Measurements from ENCODE around the gene CNKSR1. TPM values are rescaled to one million over a fixed set of nuclear protein-coding genes. Genes with fewer than 3 reads are reported as not detected.

CNKSR1 gene
- total and polyA plus RNA-seq, 5 experiments from 2014 or later: 0.68 to 3.6 (median 2.4) TPM; not detected in 2

GRCh38 chr1:26195805-26196204 lies 18.5 kb downstream of the CNKSR1 start:
- Mint-ChIP-seq H3K36me3 (no peaks in the 10 kb centered on the region), H3K9me3 (no peaks in the 10 kb centered on the region), H3K4me3 (no peak overlapping the region), H3K4me1 (peaks cover 6 to 18% (median 10%) of the 10 kb centered on the region in 4 donors), H3K27ac (no peak overlapping the region), H3K27me3 (peaks cover 0 to 1% (median 0%) of the 10 kb centered on the region in 5 donors)
- DNase-seq (no peak), ATAC-seq (no peak)
- POLR2A ChIA-PET: interaction anchor here (0.7 kb wide), 1 partner anchor 102 kb away, joined by 5 read pairs; no protein-coding TSS in a partner anchor

DNA sequence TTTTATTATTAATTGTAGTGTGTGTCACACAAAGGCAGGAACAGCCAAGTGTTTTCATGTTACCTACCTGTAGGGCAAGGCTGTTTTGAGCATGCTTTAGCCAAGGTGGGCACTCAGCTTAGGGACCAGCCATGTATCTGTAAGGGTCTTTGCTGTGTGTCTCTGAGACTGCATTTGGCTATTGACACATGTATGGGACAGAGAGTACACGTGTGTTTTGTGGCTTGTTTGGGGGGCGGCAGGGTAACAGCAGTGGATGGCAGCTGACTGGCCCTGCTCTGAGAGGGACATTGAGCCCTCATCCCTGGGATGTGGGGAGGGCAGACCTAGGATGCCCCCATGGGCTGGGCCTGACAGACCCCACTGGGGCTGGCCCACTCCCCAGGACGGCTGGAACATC lies 20.0 kb downstream of the CNKSR1 start:
- Mint-ChIP-seq H3K4me1 (peaks cover 0 to 22% (median 16%) of the 10 kb centered on the region in 4 donors), H3K4me3 (no peak overlapping the region), H3K27ac (peak overlapping the region in 1 of 10 donors; percentile 50), H3K27me3 (peaks cover 0 to 1% (median 0%) of the 10 kb centered on the region in 5 donors), H3K9me3 (no peaks in the 10 kb centered on the region), H3K36me3 (no peaks in the 10 kb centered on the region)
- ATAC-seq (no peak), DNase-seq (no peak)
- POLR2A ChIA-PET: interaction anchor here (0.6 to 0.8 kb wide), 3 partner anchors 18 to 653 kb away, joined by 3 to 5 read pairs (median 4); no protein-coding TSS in a partner anchor

DNA sequence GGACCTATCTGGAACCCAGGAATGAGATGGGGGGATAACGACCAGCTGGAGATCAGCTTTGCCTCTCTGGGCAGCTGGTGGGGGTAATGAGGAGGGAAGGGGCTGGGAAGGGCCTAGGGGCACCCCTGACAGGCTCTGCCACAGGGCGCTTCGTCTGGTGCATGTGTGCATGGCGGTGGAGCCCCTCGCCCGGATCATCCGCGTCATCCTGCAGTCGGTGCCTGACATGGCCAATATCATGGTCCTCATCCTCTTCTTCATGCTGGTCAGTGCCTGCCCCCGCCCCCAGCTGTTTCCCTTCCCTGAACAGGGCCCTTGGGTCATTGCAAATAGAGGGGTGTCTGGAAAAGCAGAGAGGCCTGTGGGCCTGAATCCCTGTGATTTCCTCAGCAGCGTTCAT lies 20.5 kb downstream of the CNKSR1 start:
- Mint-ChIP-seq H3K4me3 (peak overlapping the region in 1 of 10 donors; percentile 12), H3K27ac (no peak overlapping the region)

DNA sequence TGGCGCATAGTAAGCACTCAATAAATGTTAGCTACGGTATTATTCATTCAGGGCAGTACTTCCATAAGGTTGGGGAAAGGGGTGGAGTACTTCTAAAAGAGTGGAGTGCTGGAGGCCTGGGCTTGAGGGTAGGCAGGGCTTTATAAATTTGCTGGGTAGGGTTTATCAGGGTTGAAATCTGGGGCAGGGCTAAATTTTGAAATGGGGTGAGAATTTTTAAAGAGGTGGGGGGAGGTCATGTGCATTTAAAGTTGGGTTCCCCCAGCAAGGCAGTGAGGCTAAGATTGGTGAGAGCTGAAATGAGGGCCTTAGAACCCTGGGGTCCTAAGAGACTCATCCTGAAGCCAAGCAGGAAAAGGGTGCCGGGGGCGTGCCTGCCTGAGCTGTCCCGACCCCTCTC lies 23.1 kb downstream of the CNKSR1 start:
- Mint-ChIP-seq H3K4me1 (peaks cover 3 to 30% (median 25%) of the 10 kb centered on the region in 4 donors), H3K9me3 (no peaks in the 10 kb centered on the region), H3K27ac (peak overlapping the region in 4 of 10 donors; percentile 84 to 96 (median 84)), H3K27me3 (peaks cover 0 to 2% (median 0%) of the 10 kb centered on the region in 5 donors), H3K36me3 (no peaks in the 10 kb centered on the region), H3K4me3 (peak overlapping the region in 2 of 10 donors; percentile 1 to 28)
- DNase-seq (no peak), ATAC-seq (no peak)
- POLR2A ChIA-PET: interaction anchor here (0.9 kb wide), 1 partner anchor 17 kb away, joined by 3 read pairs; no protein-coding TSS in a partner anchor

More for the DNA sequence above, 20.5 kb downstream of the CNKSR1 start:
- POLR2A ChIA-PET: no interaction called here
- Mint-ChIP-seq H3K9me3 (no peaks in the 10 kb centered on the region), H3K27me3 (peaks cover 0 to 1% (median 0%) of the 10 kb centered on the region in 5 donors), H3K36me3 (no peaks in the 10 kb centered on the region), H3K4me1 (peaks cover 3 to 27% (median 21%) of the 10 kb centered on the region in 4 donors)
- DNase-seq: no peak
- ATAC-seq: no peak

DNA sequence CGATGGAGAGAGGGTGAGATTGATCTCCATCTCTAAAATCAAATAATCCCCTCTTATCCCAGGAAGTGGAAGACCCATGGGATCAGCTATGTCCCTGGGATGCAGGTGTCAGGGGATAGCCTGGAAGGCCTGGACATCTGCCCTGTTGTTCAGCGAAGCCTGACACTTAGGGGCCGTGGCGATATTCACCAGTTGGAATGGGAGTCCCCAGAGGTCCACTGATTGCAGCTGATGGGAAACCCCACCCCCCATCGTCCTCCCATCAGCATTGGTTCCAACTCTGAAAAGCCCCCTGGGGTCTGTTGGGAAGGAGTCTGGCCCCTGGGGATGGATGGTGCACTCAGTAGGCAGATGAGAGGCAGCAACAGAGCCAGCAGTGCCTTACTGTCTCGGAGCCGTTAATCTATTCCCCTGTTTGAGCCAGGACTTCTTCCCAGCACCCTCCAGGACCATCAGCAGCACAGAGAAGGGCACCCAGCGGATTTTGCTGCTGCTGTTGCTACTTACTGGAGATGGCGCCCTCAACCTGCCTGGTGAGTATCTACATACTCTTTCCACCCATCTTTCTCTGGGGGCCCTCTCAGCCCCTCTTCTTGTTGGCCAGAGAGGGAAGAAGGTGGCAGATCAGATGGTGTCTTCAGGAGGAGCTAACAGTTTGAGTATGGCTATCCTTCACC lies 26.5 kb downstream of the CNKSR1 start:
- Mint-ChIP-seq H3K36me3 (no peaks in the 10 kb centered on the region), H3K27me3 (peaks cover 0 to 2% (median 0%) of the 10 kb centered on the region in 5 donors), H3K4me3 (no peak overlapping the region), H3K27ac (peak overlapping the region in 2 of 10 donors; percentile 84), H3K4me1 (peaks cover 3 to 30% (median 25%) of the 10 kb centered on the region in 4 donors), H3K9me3 (no peaks in the 10 kb centered on the region)
- POLR2A ChIA-PET: interaction anchor here (1.2 to 1.4 kb wide), 2 partner anchors 30 to 34 kb away, joined by 3 read pairs; partner anchors contain the start of genes CEP85 and ZNF593
- ATAC-seq (no peak), DNase-seq (no peak)

GRCh38 chr1:26210147-26210870 lies 33.0 kb downstream of the CNKSR1 start:
- Mint-ChIP-seq H3K36me3 (no peaks in the 10 kb centered on the region), H3K27ac (no peak overlapping the region), H3K27me3 (no peaks in the 10 kb centered on the region), H3K4me1 (no peaks in the 10 kb centered on the region), H3K4me3 (no peak overlapping the region), H3K9me3 (no peaks in the 10 kb centered on the region)
- no peak for ATAC-seq
- no peak for DNase-seq
- POLR2A ChIA-PET: no interaction called here

GRCh38 chr1:26212726-26213125 lies 35.4 kb downstream of the CNKSR1 start:
- Mint-ChIP-seq H3K27me3 (no peaks in the 10 kb centered on the region), H3K9me3 (no peaks in the 10 kb centered on the region), H3K27ac (no peak overlapping the region), H3K4me1 (no peaks in the 10 kb centered on the region), H3K4me3 (no peak overlapping the region), H3K36me3 (no peaks in the 10 kb centered on the region)
- POLR2A ChIA-PET: interaction anchor here (0.6 to 0.8 kb wide), 2 partner anchors 20 to 21 kb away, joined by 3 to 5 read pairs; no protein-coding TSS in a partner anchor
- no peak for DNase-seq
- ATAC-seq: no peak

GRCh38 chr1:26213335-26213905 lies 36.1 kb downstream of the CNKSR1 start:
- Mint-ChIP-seq H3K27ac (no peak overlapping the region), H3K27me3 (no peaks in the 10 kb centered on the region), H3K4me3 (no peak overlapping the region), H3K36me3 (no peaks in the 10 kb centered on the region), H3K9me3 (no peaks in the 10 kb centered on the region), H3K4me1 (no peaks in the 10 kb centered on the region)
- POLR2A ChIA-PET: interaction anchor here (0.6 to 0.8 kb wide), 4 partner anchors 19 to 782 kb away, joined by 3 to 5 read pairs (median 3); no protein-coding TSS in a partner anchor
- ATAC-seq (no peak), DNase-seq (no peak)

DNA sequence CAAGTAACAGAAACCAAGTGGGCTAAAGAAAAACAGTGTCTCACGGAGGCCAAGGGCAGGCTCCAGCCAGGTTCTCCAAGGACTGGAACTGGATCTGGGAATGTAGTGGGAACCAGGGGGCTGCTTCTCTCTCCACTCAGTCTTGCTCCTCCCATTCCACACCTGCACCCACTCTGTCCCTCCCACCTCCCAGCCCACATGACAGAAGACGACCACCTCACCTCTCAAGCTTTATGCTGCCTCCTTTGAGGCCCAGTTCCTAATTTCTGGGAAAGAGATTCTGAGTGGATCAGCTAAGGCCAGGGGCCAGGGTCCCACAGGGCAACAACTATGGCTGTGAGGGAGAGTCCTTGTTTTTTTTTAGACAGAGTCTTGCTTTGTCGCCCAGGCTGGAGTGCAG lies 38.0 kb downstream of the CNKSR1 start:
- POLR2A ChIA-PET: no interaction called here
- no peak overlapping the region for H3K27ac Mint-ChIP-seq

DNA sequence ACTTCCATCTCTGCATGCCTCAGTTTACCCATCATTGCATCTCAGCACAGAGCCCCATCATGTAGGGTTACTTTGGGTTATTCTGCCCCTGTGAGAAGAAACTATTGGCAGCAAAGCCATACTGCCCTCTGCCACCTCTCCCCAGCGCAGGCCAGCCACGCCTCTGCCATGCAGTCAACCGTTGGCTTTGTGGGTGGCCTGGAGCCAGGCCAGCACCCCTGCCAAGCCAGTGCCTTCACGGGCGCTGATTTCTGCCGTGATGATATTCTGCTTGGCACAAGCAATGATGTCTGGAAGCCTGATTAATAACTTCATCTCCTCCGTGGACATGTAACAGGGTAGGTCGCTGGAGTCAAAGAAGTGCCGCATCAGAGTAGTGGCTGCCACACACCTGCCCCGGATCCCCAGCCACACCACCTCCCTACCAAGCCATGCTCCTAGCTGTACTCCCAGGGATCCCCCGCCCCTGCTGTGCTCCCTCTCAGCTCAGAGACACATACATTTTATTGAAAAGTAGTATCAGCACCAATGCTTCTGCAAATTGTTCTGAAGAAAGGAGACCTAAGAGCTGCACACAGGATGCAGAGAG lies 41.7 kb downstream of the CNKSR1 start:
- Mint-ChIP-seq H3K27me3 (peaks cover 0 to 7% (median 0%) of the 10 kb centered on the region in 5 donors), H3K36me3 (no peaks in the 10 kb centered on the region), H3K4me3 (no peak overlapping the region), H3K9me3 (no peaks in the 10 kb centered on the region), H3K27ac (no peak overlapping the region), H3K4me1 (no peaks in the 10 kb centered on the region)
- ATAC-seq (no peak), DNase-seq (no peak)
- POLR2A ChIA-PET: no interaction called here

More for the DNA sequence above, 38.0 kb downstream of the CNKSR1 start:
- ATAC-seq (no peak), DNase-seq (no peak)
- Mint-ChIP-seq H3K36me3 (no peaks in the 10 kb centered on the region), H3K27me3 (peaks cover 0 to 4% (median 0%) of the 10 kb centered on the region in 5 donors), H3K9me3 (no peaks in the 10 kb centered on the region), H3K4me1 (no peaks in the 10 kb centered on the region), H3K4me3 (no peak overlapping the region)

DNA sequence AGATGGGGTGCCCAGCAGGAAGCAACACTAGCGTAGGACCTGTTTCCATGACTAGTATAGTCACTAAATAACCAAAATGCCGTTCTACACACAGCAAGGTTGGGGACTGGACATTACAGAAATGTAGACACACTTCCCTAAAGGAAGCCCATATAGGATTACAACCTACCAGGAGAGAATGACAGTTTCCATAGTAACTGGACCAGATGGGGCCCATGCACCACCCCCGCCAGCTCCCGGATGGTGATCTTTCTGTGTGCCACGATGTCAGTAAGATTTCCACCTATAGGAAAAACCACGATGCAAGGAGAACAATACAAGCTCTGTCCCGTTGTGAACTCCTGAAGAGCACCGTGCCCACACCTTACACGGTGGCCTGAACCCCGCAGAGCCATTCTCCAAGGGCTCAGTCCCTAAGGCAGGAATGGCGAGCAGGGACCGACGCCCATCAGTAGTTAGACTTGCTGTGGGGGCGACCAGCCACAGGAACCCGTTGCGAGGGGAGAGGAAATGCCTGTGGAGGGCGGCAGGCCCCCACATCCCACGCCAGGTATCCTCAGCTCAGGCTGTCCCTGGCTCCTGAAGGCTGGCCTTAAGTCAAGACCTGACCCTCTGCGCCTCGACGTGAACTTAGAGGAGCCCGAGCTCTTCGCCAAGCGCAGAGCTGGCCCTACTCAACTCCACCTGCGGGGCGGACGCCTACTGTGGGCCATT lies 43.1 kb downstream of the CNKSR1 start:
- POLR2A ChIA-PET: no interaction called here
- Mint-ChIP-seq H3K4me3 (no peak overlapping the region), H3K4me1 (peaks cover 0 to 8% (median 3%) of the 10 kb centered on the region in 4 donors), H3K9me3 (no peaks in the 10 kb centered on the region), H3K27ac (no peak overlapping the region), H3K36me3 (no peaks in the 10 kb centered on the region), H3K27me3 (peaks cover 0 to 7% (median 1%) of the 10 kb centered on the region in 5 donors)
- DNase-seq (no peak), ATAC-seq (no peak)

DNA sequence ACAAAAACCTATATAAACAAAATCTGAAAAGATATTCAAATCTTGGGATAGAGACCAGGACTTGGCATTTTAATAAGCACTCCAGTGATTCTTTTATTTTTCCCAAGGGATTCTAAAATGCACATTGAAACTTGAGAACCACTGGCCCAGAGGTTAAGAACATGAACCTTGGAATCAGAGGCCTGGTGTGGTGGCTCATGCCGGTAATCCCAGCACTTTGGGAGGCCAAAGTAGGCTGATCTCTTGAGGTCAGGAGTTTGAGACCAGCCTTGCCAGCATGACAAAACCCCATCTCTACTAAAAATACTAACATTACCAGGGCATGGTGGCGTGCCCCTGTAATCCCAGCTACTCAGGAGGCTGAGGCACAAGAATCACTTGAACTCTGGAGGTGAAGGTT lies 43.8 kb downstream of the CNKSR1 start:
- H3K36me3 Mint-ChIP-seq: no peaks in the 10 kb centered on the region
- ATAC-seq (no peak), DNase-seq (no peak)
- POLR2A ChIA-PET: no interaction called here
- H3K27ac Mint-ChIP-seq: peak overlapping the region in 1 of 10 donors; percentile 44
- no peak overlapping the region for H3K4me3 Mint-ChIP-seq
- H3K4me1 Mint-ChIP-seq: peaks cover 6 to 15% (median 11%) of the 10 kb centered on the region in 4 donors
- H3K9me3 Mint-ChIP-seq: no peaks in the 10 kb centered on the region
- H3K27me3 Mint-ChIP-seq: peaks cover 2 to 13% (median 9%) of the 10 kb centered on the region in 5 donors
